HFF-Myc (cell line): ENCODE results near the gene DPF3.

Experiments
- DNase-seq: peaks from one replicate; pipeline ENCODE4 v3.0.0-alpha.2; 2011; ENCODE audit warnings: low read depth; ENCODE audit errors: extremely low read depth
- H3K4me3 ChIP-seq: replicated peaks from 2 replicates; pipeline ENCODE4 v1.5.1; 2011; ENCODE audit warnings: low read depth, mild to moderate bottlenecking, control low read depth, low read length
- TF ChIP-seq, protein P1 (sequence below): IDR thresholded peaks from 2 replicates; pipeline ENCODE4 v1.5.1; 2012; ENCODE audit warnings: mild to moderate bottlenecking, low read depth, low read length, control low read depth; ENCODE audit errors: missing control alignments

DPF3 gene

DNA sequence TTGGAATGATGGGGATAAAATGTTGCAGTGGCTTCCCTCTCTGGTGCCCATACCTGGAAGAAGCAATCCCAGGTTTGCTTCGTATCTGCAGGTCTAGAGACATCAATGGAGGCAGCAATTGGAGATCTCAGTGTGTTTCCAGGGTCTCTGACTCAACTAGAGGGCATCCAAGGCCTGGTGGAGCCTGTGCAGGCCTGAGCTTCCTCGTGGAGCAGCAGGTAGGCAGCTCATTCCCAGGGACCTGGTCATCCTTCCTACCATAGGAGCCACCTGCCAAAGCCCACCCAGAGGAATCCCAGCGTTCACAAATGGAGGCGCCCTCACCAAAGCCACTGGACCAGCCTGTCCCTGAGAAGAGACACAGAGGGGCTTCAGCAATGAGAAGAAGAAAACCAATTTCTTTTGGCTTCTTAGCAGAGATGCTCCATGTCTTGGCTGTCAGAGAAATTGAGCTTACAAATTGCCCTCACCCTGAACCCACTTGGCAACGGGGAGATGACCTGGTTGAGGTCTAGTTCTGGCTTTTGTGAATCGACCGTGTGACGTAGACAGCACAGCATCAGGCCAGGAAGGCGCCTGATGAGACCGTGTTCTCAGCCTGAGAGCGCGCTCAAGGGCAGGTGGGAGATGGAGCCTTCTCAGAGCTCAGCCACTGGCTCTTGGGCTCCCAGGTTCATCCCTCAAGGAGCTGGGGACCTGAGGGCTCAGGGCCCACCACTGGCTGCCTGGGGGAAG is 283.6 kb downstream of the DPF3 start:
- TF ChIP-seq, protein P1, sequence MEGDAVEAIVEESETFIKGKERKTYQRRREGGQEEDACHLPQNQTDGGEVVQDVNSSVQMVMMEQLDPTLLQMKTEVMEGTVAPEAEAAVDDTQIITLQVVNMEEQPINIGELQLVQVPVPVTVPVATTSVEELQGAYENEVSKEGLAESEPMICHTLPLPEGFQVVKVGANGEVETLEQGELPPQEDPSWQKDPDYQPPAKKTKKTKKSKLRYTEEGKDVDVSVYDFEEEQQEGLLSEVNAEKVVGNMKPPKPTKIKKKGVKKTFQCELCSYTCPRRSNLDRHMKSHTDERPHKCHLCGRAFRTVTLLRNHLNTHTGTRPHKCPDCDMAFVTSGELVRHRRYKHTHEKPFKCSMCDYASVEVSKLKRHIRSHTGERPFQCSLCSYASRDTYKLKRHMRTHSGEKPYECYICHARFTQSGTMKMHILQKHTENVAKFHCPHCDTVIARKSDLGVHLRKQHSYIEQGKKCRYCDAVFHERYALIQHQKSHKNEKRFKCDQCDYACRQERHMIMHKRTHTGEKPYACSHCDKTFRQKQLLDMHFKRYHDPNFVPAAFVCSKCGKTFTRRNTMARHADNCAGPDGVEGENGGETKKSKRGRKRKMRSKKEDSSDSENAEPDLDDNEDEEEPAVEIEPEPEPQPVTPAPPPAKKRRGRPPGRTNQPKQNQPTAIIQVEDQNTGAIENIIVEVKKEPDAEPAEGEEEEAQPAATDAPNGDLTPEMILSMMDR: no peak
- H3K4me3 ChIP-seq: no peak overlapping the region
- DNase-seq: no peak

DNA sequence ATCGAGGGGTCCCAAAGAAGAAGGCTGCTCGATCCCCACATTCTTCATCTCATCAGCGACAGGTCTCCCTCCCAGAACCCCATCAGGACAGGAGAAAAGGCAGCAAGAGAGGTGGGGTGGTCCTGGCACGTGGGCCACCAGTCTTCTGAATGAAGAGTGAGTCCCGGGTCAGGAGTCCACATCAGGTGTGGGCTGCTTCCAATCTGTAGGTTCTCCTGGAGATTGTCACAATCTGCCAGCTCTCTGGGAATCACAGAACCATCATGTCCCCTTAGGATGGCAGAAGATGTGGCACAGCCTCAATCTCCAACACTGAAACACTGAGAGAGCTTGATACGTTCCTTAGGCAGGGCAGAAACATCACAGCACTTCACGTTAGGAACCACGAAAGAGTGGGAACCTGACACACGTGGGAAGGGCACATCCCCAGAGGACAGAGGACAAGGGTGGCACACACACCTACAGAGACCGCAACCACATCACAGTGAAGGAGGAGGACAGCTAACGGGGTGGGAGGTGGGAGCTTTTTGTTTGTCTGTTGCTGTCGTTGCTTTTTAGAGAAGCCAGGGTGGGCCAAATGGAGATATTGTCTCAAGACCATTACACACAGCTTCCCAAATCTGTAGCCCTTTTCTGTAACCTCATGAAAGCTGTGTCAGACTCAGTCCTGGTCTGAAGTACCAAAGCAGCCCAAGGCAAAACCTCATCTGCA is 284.5 kb downstream of the DPF3 start:
- no peak for DNase-seq
- no peak overlapping the region for H3K4me3 ChIP-seq
- TF ChIP-seq, protein P1: no peak

DNA sequence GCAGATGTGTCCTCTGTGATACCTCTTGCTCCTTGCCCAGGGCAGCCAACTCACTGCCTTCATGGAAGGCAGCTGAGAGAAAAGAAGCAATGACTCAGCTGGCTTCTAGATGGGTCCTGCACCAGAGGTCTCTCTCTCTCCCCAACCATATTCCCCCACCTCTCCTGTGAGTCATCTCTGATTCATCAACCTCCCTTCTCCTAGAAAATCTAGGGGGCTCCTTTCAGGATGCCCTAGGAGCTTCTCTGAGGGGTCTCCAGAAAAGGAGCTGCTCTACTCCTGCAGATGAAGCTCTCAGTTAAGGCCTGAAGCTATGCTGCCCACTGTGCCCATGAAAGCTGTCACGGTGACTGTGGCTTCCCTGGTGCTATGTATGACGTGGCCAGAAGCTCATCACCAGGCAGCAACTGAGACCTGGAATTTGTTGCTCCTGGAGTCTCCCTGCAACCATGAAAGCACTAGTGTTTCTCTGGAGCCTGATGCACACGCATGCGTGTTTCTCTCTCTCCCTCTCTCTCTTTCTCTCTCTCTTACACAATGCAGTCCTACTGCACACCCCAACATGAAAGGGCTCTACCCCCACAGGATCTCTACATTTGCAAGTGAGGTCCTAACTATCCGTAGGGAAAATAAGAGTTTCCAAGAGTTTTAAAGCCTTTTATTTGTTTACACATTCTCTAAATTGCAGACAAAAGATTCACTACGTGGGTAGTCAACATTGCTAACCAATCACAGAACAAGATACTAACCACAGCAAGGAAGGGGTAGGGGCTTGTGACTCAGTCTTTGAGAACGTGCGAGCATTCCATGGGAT is 285.3 kb downstream of the DPF3 start:
- no peak overlapping the region for H3K4me3 ChIP-seq
- TF ChIP-seq, protein P1: no peak
- DNase-seq: peak; percentile 72

DNA sequence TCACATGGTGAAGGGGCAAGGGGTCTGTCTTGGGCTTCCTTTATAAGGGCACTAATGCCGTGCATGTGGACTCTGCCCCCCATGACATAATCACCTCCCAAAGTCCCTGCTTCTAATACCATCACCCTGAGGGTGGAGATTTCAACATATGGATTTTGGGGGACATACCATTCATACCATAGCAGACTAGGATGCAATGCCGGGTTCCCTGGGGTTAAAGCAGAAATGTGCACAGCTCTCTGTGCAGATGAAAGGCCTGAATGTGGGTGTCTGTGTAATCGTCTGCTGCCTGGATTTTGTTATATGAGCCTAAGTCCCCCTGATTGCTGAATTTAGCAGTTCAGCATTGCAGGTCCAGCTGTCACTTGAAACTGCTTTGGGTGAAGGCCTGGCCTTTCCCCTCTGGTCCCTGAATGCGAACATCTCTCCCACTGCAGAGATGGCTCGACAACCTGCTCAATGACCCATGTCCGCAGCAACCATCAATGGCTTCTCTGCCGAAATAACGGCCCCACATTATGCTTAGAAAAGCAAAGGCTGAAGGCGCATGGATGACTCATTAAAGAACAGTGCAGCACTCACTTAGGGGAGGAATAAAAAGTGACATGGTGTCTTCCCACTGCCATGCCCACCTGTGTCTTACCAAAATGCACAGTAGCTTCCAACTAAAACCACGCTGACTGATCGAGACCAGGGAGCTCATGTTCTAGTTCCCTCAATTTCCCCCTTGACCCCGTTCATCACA is 286.3 kb downstream of the DPF3 start:
- no peak for DNase-seq
- H3K4me3 ChIP-seq: no peak overlapping the region
- TF ChIP-seq, protein P1: no peak

DNA sequence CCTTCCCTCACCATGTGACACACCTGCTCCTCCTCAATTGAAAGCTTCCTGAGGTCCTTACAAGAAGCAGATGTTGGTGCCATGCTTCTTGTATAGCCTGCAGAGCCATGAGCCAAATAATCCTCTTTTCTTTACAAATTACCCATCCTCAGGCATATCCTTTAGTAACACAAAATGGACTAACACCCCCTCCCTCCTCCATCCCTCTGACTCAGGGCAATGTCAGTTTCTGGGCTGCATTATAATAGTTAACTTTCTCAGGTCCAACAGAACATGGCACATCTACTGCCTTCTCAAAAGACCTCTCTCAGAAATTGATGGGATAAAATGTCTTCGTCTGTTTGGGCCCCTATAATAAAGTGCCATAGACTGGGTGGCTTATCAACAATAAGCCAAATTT is 287.0 kb downstream of the DPF3 start:
- no peak overlapping the region for H3K4me3 ChIP-seq
- TF ChIP-seq, protein P1: no peak
- no peak for DNase-seq

DNA sequence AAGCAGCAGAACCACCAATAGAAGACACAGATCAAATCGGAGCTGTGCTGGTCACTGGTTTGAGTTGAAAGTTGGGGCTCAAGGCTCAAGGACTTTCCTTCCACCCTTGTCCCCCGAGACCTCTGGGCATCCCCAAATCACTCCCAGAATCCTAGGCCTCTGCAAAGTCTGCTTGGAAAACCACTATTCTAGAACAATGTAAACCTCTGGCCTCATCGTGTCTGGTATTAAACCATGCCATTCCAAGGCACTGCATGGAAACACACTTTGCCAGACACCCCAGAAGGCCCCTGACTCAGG is 288.0 kb downstream of the DPF3 start:
- H3K4me3 ChIP-seq: no peak overlapping the region
- DNase-seq: no peak
- TF ChIP-seq, protein P1: no peak
